GM18907 (cell line): ENCODE results near the gene GPR162.

Experiments
- ATAC-seq: cut with Tn5 transposase; IDR thresholded peaks from one replicate; pipeline ENCODE4 v1.9.1; 2021; ENCODE audit warnings: mild to moderate bottlenecking, moderate library complexity; ENCODE audit not compliant: unreplicated experiment

The GPR162 gene

GRCh38 chr12:6833189-6833890 lies 11.7 kb downstream of the GPR162 start:
- no peak for ATAC-seq

DNA sequence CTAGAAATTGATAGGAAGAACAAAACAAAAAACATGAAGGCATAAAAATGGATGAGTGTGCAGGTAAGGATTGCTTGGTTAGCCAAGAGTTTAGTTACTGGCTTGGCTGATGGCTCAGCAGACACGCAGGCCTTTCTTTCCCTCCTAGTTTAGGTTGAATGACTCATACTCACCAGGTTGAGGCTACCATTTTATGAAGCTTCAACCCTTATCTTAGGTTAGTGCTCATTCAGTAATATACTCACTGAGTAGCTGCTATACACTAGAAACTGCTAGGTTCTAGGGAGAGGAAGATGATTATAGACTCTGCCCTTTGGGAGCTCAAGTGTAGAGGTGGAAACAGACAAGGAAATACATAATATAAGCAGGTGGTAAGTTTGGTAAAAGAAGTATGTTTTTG lies 12.6 kb downstream of the GPR162 start:
- ATAC-seq = no peak

- no peak for ATAC-seq
Observed at GRCh38 chr12:6834873-6835272, 13.3 kb downstream of the GPR162 start.

DNA sequence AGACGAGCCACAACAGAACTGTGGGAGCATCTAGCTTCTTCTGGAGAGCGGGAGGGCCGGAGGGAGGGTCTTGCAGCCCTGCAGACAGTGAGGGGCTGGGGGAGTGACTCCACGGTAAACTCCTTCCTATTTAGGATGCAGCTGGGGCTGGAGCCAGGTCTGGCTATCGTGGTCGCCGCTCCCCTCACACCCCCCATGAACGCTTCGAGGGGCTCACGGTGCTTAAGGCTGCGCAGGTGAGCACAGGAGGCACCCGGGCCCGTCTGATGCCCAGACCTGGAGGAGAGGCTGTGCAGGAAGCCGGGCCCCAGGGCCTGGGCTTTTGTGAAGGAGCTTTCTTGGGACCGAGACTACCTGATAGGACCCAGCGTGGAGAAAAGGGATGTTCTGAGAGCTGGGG lies 15.2 kb downstream of the GPR162 start:
- no peak for ATAC-seq

GRCh38 chr12:6837370-6838060 lies 15.9 kb downstream of the GPR162 start:
- ATAC-seq = no peak

DNA sequence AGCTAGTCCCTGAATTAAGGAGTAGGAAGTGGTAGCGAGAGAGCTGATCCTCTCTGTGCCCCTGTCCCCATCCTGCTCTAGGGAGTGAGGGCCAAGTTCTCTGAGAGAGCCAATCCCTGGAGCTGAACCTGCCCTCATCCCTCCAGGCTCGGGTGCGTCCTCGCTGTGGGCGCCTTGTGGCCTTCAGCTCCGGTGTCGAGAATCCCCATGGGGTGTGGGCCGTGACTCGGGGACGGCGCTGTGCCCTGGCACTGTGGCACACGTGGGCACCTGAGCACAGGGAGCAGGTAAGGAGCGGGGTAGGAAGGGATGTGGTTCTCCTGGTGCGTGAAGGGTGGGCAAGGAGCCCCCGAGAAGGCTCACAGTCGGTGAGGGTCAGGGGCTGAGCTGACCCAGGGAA lies 17.2 kb downstream of the GPR162 start:
- ATAC-seq = no peak

DNA sequence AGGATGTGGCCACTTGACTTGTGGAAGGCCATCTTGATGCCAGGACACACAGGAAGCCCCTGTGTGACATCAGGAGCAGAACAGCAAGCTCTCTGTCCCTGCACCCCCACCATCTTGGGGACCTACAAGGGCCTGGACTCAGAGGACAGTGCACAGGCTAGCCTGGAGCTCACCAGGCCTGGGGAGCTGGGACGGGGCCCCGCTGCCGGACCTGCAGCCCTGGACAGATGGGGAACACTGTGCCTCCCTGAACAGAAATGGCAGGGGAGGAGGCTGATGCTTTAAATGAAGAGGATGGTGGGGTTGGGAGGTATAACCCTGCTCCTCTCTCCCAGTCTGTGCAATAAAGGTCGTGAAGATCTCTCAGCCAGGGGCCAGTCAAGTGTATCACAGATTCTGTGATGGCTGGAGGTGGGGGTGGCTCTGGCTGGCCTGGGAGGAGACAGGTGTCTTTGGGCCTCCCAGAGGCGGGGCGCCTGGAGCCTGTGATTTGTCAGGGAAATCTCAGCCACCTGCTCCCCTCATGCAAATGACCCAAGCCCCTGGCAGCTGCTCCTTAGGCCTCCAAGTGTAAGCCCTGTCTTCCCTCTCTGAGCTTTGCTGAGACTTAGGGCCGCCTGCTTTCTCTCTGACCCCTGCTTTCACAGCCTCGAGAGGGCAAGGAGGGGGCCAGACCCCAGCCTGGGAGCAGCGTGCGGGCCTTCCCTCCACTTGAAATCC lies 18.0 kb downstream of the GPR162 start:
- peak; percentile 63 for ATAC-seq

GRCh38 chr12:6840330-6840729 lies 18.7 kb downstream of the GPR162 start:
- no peak for ATAC-seq

DNA sequence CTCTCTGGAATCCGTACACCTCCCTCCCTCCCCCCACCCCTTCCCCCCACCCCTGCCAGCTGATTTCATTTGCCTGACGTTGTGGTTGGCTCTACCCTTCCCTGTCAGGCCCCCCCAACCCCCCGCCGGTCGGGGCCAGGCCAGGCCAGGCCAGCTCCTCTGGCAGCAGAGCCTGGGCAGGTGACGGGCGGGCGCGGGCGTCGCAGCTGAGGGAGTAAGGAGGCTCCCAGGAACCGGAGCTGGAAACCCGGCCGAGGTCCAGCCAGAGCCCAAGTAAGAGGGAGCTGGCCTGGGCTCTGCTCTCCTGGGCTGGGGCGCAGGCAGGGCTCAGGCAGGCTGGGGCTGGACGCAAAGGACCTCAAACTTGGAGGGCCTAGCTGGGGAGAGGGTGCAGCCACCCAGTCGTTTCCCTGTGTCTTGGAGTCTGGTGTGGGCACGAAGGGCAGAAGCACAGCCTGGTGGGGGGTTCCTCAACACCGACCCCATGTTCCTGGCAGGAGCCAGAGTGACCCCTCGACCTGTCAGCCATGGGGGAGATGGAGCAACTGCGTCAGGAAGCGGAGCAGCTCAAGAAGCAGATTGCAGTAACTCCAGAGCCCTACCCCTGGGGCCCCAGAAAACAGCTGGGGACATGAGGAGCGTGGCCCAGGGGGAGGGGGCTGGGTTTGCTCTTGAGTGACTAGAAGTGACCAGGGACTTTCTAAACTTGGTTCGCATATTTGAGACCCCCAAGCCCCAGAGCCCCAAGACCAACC lies 19.3 kb downstream of the GPR162 start, which contains the start of gene GNB3:
Gene GNB3, plus strand, starts transcription at position 165 of the 755 bp plus-strand sequence. Its CDS starts 363 bp downstream, at position 528.
- ATAC-seq = no peak

GRCh38 chr12:6842075-6842474 lies 20.5 kb downstream of the GPR162 start:
- no peak for ATAC-seq

DNA sequence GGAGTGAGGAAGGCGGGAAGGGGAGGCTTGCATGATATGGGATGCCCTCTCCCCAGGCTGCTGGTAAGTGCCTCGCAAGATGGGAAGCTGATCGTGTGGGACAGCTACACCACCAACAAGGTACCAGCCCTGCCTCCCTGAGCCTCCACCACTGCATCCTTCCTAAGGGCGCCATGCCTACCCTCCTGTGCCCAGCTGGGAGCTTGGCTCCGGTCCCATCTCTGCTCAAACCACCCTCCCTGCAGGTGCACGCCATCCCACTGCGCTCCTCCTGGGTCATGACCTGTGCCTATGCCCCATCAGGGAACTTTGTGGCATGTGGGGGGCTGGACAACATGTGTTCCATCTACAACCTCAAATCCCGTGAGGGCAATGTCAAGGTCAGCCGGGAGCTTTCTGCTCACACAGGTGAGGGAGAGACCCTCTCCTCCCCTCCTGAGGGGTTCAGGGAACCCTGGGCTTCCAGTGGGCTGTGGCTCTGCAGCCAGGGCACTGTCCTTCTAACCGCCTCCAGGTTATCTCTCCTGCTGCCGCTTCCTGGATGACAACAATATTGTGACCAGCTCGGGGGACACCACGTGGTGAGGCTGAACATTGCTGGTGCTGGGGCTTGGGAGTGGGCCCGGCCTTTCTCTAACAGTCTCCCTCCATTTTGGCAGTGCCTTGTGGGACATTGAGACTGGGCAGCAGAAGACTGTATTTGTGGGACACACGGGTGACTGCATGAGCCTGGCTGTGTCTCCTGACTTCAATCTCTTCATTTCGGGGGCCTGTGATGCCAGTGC lies 21.7 kb downstream of the GPR162 start:
- ATAC-seq = no peak

DNA sequence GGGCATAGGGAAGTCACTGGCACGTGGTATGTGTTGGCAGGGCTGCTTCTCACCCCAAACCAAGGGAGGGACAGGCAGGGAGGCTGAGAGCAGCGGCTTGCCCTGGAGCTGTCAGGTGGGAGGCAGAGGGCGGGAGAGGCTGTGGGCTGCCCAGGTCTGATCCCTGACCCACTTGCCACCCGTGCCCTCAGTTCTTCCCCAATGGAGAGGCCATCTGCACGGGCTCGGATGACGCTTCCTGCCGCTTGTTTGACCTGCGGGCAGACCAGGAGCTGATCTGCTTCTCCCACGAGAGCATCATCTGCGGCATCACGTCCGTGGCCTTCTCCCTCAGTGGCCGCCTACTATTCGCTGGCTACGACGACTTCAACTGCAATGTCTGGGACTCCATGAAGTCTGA lies 23.8 kb downstream of the GPR162 start:
- no peak for ATAC-seq

- no peak for ATAC-seq
Observed at GRCh38 chr12:6846316-6846869, 24.8 kb downstream of the GPR162 start.

DNA sequence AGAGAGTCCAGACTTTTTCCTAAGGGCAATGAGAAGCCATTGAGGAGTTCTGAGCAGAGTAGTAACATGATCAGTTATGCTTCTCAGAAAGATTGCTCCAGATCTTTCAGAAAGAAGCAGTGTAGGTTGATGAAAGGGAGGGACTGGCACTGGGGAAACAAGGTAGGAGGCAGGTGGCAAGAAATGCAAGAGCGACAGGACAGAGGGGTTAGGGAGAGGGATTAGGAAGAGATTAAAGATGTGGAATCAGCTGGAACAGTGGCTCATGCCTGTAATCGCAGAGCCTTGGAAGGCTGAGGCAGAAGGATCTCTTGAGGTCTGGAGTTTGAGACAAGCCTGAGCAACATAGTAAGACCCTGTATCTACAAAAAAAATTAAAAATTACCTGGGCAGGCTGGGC lies 26.1 kb downstream of the GPR162 start:
- ATAC-seq = no peak

- no peak for ATAC-seq
Observed at GRCh38 chr12:6849427-6849826, 27.8 kb downstream of the GPR162 start.

DNA sequence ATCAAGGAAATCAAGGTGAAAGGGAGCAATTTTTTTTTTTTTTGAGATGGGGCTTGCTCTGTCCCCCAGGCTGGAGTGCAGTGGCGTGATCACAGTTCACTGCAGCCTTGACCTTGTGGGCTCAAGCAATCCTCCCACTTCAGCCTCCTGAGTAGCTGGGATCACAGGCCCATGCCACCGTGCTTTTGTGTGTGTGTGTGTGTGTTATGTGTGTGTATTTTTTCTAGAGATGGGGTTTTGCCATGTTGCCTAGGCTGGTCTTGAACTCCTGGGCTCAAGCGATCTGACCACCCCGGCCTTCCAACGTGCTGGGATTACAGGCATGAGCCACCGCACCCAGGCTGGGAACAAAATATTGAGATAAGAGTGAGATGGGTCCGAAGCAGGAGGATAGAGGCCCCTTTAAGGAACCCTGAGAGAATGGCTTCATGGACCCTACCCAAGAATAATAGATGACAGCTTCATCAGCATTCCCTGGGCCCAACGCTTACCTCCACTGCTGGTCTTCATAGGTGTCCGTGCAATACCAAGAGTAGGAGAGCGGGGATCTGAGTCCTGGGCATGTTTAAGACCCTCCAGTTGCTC lies 28.4 kb downstream of the GPR162 start:
- ATAC-seq = no peak

- no peak for ATAC-seq
Observed at GRCh38 chr12:6850796-6851152, 29.2 kb downstream of the GPR162 start.

GRCh38 chr12:6851153-6851920 lies 29.7 kb downstream of the GPR162 start, which contains the start of gene CDCA3:
Gene CDCA3 (minus strand): TSS chr12:6851286. CDS start chr12:6850952, 334 bp downstream.
- peak; percentile 56 for ATAC-seq
